GM10248 (cell line): ENCODE data around the gene POLR2C.

ENCODE experiments used
- CTCF ChIA-PET: fragments of 300-600 bp; sonication (Branson Sonifier 250); formaldehyde crosslinking; extraction: SDS; loops from one replicate; lab custom pipeline; 2021; ENCODE audit warnings: antibody characterized with exemption; lab: Yijun Ruan, JAX
- POLR2A ChIA-PET: fragments of 350-650 bp; sonication (Branson Sonifier 250); formaldehyde crosslinking; extraction: SDS; loops from one replicate; lab custom pipeline; 2020; ENCODE audit warnings: antibody characterized with exemption; lab: Yijun Ruan, JAX
- DNase-seq: peaks from one replicate; pipeline ENCODE4 v3.0.0; 2012; ENCODE audit errors: extremely low spot score
- TF ChIP-seq, protein P1 (sequence below): IDR thresholded peaks from 2 replicates; pipeline ENCODE4 v1.5.1; 2012; ENCODE audit warnings: mild to moderate bottlenecking, low read depth; ENCODE audit errors: extremely low read depth, missing control alignments, control extremely low read depth

POLR2C gene

DNA sequence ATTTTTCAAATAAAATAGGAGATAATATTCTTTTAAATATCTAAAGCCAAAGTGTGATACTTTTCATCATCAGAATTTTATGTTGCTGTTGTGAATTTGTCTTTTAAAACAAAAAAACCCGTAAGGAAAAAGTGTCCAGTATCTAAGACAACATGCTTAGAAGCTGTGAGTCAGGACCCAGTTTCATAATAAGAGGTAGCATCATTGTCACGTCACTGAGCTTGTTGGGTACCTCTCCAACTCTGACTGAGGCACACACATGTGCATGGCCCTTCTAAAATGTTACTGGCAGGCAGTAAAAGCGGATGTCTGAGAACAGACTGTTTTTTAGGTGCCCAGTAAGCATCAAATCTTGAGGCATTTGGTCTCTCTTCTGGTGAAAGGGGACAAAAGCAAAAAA lies 17.8 kb upstream of the POLR2C start:
- TF ChIP-seq, protein P1, sequence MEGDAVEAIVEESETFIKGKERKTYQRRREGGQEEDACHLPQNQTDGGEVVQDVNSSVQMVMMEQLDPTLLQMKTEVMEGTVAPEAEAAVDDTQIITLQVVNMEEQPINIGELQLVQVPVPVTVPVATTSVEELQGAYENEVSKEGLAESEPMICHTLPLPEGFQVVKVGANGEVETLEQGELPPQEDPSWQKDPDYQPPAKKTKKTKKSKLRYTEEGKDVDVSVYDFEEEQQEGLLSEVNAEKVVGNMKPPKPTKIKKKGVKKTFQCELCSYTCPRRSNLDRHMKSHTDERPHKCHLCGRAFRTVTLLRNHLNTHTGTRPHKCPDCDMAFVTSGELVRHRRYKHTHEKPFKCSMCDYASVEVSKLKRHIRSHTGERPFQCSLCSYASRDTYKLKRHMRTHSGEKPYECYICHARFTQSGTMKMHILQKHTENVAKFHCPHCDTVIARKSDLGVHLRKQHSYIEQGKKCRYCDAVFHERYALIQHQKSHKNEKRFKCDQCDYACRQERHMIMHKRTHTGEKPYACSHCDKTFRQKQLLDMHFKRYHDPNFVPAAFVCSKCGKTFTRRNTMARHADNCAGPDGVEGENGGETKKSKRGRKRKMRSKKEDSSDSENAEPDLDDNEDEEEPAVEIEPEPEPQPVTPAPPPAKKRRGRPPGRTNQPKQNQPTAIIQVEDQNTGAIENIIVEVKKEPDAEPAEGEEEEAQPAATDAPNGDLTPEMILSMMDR, result no peak
- DNase-seq, result no peak
- CTCF ChIA-PET, result interaction anchor here (0.7 to 13.1 kb wide), 8 partner anchors 8 to 145 kb away, joined by 3 to 112 read pairs (median 4); partner anchors contain the start of gene POLR2C
- POLR2A ChIA-PET, result interaction anchor here (0.7 kb wide), 1 partner anchor 44 kb away, joined by 3 read pairs; no protein-coding TSS in a partner anchor

DNA sequence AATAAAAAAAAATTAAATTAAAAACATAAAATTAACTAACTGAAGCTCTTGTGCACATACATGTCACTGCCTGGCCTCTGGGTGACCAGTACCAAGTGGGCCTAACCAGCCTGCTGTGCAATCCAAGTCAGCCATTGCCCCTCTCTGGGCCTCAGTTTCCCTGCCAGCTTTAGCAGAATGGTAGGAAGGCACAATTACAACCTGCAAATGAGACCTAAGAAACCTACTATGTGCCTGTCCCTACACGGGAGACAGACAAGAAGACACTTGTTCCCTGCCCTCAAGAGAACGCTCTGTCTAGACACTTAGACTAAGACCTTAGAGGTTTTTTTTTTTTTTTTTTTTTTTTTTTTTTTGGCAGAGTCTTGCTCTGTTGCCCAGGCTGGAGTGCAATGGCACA lies 17.0 kb upstream of the POLR2C start:
- ChIA-PET POLR2A (no interaction called here), CTCF (interaction anchor here (1.1 to 13.1 kb wide), 5 partner anchors 14 to 145 kb away, joined by 3 to 112 read pairs (median 7); partner anchors contain the start of gene POLR2C)
- TF ChIP-seq, protein P1, result no peak
- no peak for DNase-seq

DNA sequence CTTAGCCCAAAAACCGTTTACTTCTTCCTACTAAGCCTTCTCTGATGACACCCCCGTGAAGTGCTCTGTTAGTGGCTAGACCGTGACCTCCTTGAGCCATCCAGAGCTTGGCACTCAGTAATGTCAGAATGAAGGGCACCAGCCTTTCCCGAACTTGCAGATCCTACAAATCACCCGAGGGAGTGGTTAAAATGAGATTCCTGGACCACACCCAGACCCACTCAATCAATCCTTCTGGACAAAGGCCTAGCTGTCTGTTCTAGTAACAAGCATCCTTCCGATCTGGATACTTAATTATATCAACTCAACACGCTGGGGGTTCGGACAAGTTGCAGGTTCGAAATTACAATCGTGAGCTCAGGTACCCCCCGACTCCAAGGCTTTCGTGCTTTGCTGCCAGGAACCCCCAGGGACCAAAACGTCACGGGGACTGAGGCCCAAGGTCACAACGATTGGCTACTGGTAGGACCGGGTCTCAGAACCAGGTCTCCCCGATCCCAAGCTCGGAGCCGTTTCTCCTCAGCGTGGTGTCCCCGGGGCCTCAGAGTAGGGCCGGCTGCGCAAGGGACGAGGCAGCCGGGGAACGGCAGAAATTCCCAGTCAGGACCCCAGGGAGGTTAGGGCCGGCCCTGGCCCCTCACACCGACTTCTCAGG lies 15.8 kb upstream of the POLR2C start:
- ChIA-PET POLR2A (interaction anchor here (0.9 to 1.7 kb wide), 6 partner anchors 13 to 45 kb away, joined by 3 to 9 read pairs (median 4); partner anchors contain the start of gene POLR2C), CTCF (interaction anchor here (0.6 to 13.1 kb wide), 10 partner anchors 13 to 371 kb away, joined by 3 to 112 read pairs (median 4); partner anchors contain the start of gene POLR2C)
- peak; percentile 57 for DNase-seq
- TF ChIP-seq, protein P1, result no peak

DNA sequence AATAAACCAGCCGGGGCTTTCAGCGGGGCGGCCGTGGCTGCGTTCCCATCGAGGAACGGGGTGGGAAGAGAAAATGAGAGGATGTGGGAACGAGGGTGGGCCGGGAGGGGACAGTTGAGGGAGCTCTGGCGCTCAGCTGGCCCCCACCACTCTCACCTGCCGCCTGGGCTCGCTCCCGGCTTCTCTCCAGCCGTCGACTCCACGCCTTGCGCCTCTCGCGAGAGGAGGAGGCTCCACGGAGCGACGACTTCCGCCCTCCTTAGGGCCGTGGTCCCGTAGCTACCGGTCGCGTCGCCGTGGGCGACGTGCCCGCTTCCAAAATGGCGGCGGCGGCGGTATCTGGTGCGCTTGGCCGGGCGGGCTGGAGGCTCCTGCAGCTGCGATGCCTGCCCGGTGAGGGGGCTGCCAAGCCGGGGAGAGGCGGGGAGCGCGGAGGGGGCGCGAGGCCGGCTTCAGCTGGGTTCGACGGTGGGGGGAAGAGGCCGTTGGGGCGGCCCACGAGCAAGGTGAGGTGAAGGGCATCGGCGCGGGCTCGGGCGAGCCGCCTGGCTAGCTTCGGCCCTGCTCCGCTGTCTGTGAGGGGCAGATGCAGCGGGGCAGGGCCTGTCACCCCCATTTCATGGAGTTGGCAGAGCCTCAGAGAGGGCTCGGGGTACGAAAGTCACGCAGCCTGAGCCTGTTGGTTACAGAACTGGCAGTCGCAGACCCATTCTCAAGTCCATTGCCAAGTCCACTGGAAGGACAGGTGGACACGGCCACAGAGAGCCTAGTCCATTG lies 15.1 kb upstream of the POLR2C start, which contains the start of the genes CIAPIN1 and COQ9:
Gene CIAPIN1 (minus strand): TSS at position 200 of the 777 bp plus-strand sequence. CDS start 6,457 bp downstream, outside the sequence.
Gene COQ9 (plus strand): TSS at position 294 of the 777 bp plus-strand sequence. CDS start 27 bp downstream, at position 321.
- CTCF ChIA-PET, result interaction anchor here (0.7 to 13.1 kb wide), 8 partner anchors 12 to 147 kb away, joined by 3 to 112 read pairs (median 4); partner anchors contain the start of gene POLR2C
- POLR2A ChIA-PET, result interaction anchor here (0.5 to 1.7 kb wide), 7 partner anchors 12 to 1267 kb away, joined by 3 to 9 read pairs (median 4); partner anchors contain the start of gene POLR2C
- TF ChIP-seq, protein P1, result no peak
- peak; percentile 98 for DNase-seq

DNA sequence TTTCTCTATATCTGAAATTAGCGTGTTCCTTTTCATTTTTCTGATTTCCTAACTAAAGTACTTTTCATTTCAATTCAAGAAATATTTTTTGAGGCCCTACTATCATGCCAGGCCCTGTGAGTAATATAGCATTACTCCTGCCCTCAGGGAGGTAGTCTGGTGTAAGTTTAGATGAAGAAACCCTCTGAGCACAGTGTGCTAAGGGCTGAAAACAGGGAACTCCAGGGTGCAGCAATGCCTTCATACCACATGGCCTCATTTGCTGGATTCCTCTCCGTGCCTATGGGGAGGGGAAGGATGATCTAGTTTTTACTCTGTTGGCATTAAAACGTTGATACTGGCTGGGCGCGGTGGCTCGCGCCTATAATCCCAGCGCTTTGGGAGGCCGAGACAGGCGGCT lies 10.5 kb upstream of the POLR2C start:
- TF ChIP-seq, protein P1, result no peak
- DNase-seq, result no peak
- ChIA-PET POLR2A (no interaction called here), CTCF (interaction anchor here (1.3 to 13.1 kb wide), 2 partner anchors 7 to 35 kb away, joined by 6 to 112 read pairs; partner anchors contain the start of gene POLR2C)
